Endodermal cell (in vitro differentiated cells): ENCODE results near the gene TMEM231. TPM values are rescaled to one million over a fixed set of nuclear protein-coding genes. Genes with fewer than 3 reads are reported as not detected.

Source experiments
- DNase-seq: peaks from one replicate; pipeline ENCODE4 v3.0.0-alpha.2; 2017
- H3K27ac ChIP-seq: 2 replicates; pipeline ENCODE4 v1.5.1; 2013; ENCODE audit warnings: mild to moderate bottlenecking, low read depth, low read length, moderate library complexity
- H3K27me3 ChIP-seq: 2 replicates; pipeline ENCODE4 v1.6.1; 2013; ENCODE audit warnings: mild to moderate bottlenecking, low read length, moderate library complexity; ENCODE audit not compliant: insufficient read depth, control insufficient read depth, poor library complexity, severe bottlenecking
- H3K36me3 ChIP-seq: 2 replicates; pipeline ENCODE4 v1.7.0; 2013; ENCODE audit warnings: mild to moderate bottlenecking, low read length, moderate library complexity; ENCODE audit not compliant: control insufficient read depth, insufficient read depth
- H3K4me1 ChIP-seq: one replicate; pipeline ENCODE4 v1.7.0; 2013; ENCODE audit warnings: low read length; ENCODE audit not compliant: control insufficient read depth, insufficient read depth
- H3K4me3 ChIP-seq: 2 replicates; pipeline ENCODE4 v1.5.1; 2013; ENCODE audit warnings: mild to moderate bottlenecking, low read length, moderate library complexity
- H3K9ac ChIP-seq: 2 replicates; pipeline ENCODE4 v1.6.1; 2013; ENCODE audit warnings: mild to moderate bottlenecking, low read length, moderate library complexity; ENCODE audit not compliant: poor library complexity, severe bottlenecking; ENCODE audit errors: extremely low read depth
- H3K9me3 ChIP-seq: 2 replicates; pipeline ENCODE4 v1.6.1; 2013; ENCODE audit warnings: mild to moderate bottlenecking, low read length, moderate library complexity; ENCODE audit not compliant: control insufficient read depth
- H3K27ac Mint-ChIP-seq: 2 replicates; pipeline ENCODE4 v1.8.0; 2020; ENCODE audit warnings: mixed read lengths
- H3K27me3 Mint-ChIP-seq: 2 replicates; pipeline ENCODE4 v1.8.0; 2021; ENCODE audit warnings: mild to moderate bottlenecking, mixed read lengths; ENCODE audit not compliant: insufficient read depth
- H3K36me3 Mint-ChIP-seq: 2 replicates; pipeline ENCODE4 v1.8.0; 2020; ENCODE audit warnings: low read depth, mixed read lengths
- H3K4me1 Mint-ChIP-seq: 2 replicates; pipeline ENCODE4 v1.8.0; 2020; ENCODE audit warnings: mixed read lengths
- H3K4me3 Mint-ChIP-seq: 2 replicates; pipeline ENCODE4 v1.8.0; 2020; ENCODE audit warnings: mild to moderate bottlenecking, moderate library complexity, mixed read lengths
- H3K9me3 Mint-ChIP-seq: 2 replicates; pipeline ENCODE4 v1.8.0; 2020; ENCODE audit warnings: mild to moderate bottlenecking, mixed read lengths
- WGBS, 2 experiments: methylation state at CpG; one replicate each; pipeline versions ENCODE4 v1.1.5 to v1.1.7; 2013; ENCODE audit warnings: missing lambda C conversion rate in 2 of 2, mixed read lengths in 1 of 2; ENCODE audit not compliant: insufficient coverage in 1 of 2, insufficient read length in 1 of 2; 5-methylcytosine and 5-hydroxymethylcytosine counted together
- total RNA-seq, 2 donors: library from RNA; stranded (reverse); fragmentation: NEBNext Ultra II Directional in 1 of 2; extraction: Animal tissue kit (Norgen Biotek cat#: 25700) in 1 of 2; gene quantifications; 2 replicates in 1 of 2; 3 replicates in 1 of 2; pipeline ENCODE4 v1.2.1, GENCODE V29; 2021
- TF ChIP-seq, protein P1 (sequence below): fragments of 200-600 bp; sonication (generic); conservative IDR thresholded peaks from 2 replicates; pipeline ENCODE4 v1.5.0; 2021; ENCODE audit warnings: antibody characterized with exemption, mild to moderate bottlenecking

The TMEM231 gene
- total RNA-seq, 2 donors from 2014 or later = 11.9 to 15.7 TPM

DNA sequence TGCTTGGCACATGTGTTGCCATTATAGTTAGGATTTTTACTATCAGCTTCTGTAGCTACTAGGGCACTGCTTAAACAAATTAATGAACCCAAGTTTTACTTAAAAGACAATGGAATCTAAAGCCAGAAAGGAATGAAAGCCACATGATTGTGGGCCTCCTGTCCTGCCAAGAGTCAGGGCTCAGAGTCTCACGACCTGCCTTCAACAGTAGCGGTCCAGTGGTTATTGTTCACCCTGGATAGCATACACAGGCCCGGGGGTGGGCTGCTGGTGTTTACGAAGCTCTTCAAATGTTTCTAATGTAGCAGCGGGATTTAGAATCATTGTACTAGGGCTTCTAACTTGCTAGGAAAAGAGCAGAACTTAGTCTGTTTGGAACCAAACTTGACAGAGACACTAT lies 17.9 kb upstream of the TMEM231 start:
- Histone ChIP-seq H3K4me1 (no peaks in the 10 kb centered on the region), H3K4me3 (no peak overlapping the region), H3K27me3 (no peaks in the 10 kb centered on the region), H3K27ac (no peak overlapping the region), H3K36me3 (peaks cover 92% of the 10 kb centered on the region), H3K9ac (no peak overlapping the region), H3K9me3 (no peaks in the 10 kb centered on the region)
- Mint-ChIP-seq H3K4me1 (peaks cover 7% of the 10 kb centered on the region), H3K27ac (no peak overlapping the region), H3K4me3 (no peak overlapping the region), H3K27me3 (no peaks in the 10 kb centered on the region), H3K36me3 (peaks cover 69% of the 10 kb centered on the region), H3K9me3 (no peaks in the 10 kb centered on the region)
- no peak for DNase-seq
- 94 to 98% methylated on average over 5 of the region's 5 CpGs for WGBS, 2 experiments
- TF ChIP-seq, protein P1, sequence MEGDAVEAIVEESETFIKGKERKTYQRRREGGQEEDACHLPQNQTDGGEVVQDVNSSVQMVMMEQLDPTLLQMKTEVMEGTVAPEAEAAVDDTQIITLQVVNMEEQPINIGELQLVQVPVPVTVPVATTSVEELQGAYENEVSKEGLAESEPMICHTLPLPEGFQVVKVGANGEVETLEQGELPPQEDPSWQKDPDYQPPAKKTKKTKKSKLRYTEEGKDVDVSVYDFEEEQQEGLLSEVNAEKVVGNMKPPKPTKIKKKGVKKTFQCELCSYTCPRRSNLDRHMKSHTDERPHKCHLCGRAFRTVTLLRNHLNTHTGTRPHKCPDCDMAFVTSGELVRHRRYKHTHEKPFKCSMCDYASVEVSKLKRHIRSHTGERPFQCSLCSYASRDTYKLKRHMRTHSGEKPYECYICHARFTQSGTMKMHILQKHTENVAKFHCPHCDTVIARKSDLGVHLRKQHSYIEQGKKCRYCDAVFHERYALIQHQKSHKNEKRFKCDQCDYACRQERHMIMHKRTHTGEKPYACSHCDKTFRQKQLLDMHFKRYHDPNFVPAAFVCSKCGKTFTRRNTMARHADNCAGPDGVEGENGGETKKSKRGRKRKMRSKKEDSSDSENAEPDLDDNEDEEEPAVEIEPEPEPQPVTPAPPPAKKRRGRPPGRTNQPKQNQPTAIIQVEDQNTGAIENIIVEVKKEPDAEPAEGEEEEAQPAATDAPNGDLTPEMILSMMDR = no peak

DNA sequence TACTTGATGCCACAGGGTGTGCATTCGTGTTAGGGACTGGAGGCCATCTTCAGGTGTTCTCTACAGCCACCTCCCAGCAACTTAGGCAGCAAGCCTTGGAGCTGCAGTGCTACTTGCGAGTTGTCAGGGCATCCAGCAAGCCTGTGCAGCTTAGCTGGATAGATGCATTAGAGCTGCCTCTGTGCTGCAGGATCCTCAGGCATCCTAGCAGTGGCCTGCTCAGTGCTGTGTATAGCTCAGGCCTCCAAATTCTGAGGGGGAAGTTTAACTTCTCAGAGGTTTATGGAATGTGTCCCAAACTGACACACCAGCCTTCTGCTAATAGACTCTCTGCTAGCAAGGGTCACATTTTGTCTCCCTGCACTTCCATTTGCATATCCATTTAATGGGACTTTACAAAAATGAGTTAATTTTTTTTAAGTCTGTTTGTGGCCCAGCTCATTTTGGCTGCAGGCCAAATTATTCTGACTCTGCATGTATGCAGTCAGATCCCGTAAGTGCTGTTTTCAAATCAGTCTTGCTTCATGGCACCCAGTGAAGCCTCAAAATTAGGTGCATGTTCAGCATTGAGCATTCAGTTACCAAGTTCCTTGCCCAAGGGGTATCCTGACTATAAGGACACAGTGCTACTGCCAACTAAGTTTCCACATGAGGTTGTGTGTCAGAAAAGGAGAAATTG lies 17.0 kb upstream of the TMEM231 start:
- Mint-ChIP-seq H3K36me3 (peaks cover 71% of the 10 kb centered on the region), H3K27me3 (no peaks in the 10 kb centered on the region), H3K9me3 (no peaks in the 10 kb centered on the region), H3K27ac (no peak overlapping the region), H3K4me1 (peaks cover 7% of the 10 kb centered on the region), H3K4me3 (no peak overlapping the region)
- no peak overlapping the region for H3K4me3 ChIP-seq
- H3K9me3 ChIP-seq = no peaks in the 10 kb centered on the region
- no peak overlapping the region for H3K27ac ChIP-seq
- no peaks in the 10 kb centered on the region for H3K4me1 ChIP-seq
- peaks cover 93% of the 10 kb centered on the region for H3K36me3 ChIP-seq
- 91 to 100% methylated on average over 3 of the region's 3 CpGs for WGBS, 2 experiments
- H3K9ac ChIP-seq = no peak overlapping the region
- H3K27me3 ChIP-seq = no peaks in the 10 kb centered on the region
- TF ChIP-seq, protein P1 = no peak
- no peak for DNase-seq

DNA sequence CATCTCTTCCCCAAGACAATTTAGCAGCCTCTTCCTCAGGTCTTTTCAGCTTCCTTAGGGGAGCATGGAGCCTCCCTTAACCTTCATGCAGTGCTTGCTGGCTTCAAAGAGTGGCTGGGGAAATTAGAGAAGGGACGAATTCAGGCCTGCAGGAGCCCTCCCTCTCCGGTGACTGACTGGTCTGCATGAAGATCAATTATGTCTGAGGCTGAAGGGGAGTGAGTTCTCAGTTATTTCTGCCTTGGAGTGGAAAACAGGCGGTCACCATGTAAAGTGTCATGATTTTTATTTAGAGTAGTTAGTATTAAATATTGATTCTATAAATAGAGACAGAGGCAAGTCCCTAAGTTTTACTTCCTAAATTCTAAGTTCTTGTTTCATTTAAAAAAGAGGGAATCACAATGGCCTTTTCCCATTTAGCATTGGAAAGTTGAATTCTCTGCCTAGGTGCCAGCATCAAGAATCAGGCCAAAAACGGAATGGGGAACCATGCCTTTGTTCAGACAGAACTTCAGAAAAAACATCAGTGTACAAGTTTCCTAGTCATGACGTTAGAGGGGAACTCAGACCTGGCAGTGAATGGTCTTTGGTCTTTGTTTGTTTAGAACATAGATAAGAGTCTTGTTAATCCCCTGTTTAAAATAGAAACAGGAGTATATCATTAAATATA lies 14.5 kb upstream of the TMEM231 start:
- Histone ChIP-seq H3K27me3 (no peaks in the 10 kb centered on the region), H3K4me1 (peaks cover 4% of the 10 kb centered on the region), H3K27ac (no peak overlapping the region), H3K9me3 (no peaks in the 10 kb centered on the region), H3K9ac (no peak overlapping the region), H3K36me3 (peaks cover 75% of the 10 kb centered on the region), H3K4me3 (no peak overlapping the region)
- Mint-ChIP-seq H3K27me3 (no peaks in the 10 kb centered on the region), H3K4me3 (no peak overlapping the region), H3K36me3 (peaks cover 59% of the 10 kb centered on the region), H3K27ac (no peak overlapping the region), H3K9me3 (no peaks in the 10 kb centered on the region), H3K4me1 (peaks cover 11% of the 10 kb centered on the region)
- no peak for DNase-seq
- WGBS, 2 experiments = 93 to 96% methylated on average over 3 to 5 of the region's 5 CpGs
- TF ChIP-seq, protein P1 = no peak
